ENCODE results near the gene GNE. TPM values are rescaled to one million over a fixed set of nuclear protein-coding genes. Genes with fewer than 3 reads are reported as not detected.

The GNE gene
- total and polyA plus RNA-seq, 11 donors: 3.7 to 22.0 (median 11.8) TPM

DNA sequence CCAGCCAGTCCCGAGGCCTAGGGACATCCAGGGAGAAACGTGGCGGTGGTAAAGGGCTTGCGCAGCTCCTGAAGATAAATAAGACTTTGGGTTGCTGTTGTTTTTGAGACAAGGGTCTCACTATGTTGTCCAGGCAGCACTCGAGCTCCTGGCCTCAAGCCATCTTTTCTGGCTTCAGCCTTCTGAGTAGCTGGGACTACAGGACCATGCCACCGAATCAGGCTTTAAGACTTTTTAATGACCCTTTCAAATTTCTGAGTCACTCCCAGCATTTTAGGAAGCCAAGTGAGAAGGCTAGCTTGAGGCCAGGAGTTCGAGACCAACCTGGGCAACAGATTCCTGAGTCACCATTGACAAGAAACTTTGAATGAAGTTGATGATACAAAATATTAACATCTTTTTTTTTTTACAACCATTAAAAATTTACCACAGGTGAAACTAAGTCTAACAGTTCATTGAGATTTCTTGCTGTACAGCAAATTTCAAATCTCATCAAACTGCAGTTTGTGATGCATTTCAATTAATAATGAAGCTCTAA lies 817 bp upstream of the GNE start:
- H3K27ac ChIP-seq: peak overlapping the region; percentile 93 to 100 (median 98)
- WGBS, 4 donors: 50 to 55% (median 51%) methylated on average over 7 of the region's 7 CpGs
- H3K4me1 ChIP-seq: peaks cover 0 to 21% (median 8%) of the 10 kb centered on the region in 12 donors
- no peaks in the 10 kb centered on the region for H3K9me3 ChIP-seq
- peak in 1 of 5 donors; percentile 21 for DNase-seq
- intact Hi-C loops (cut with DNase I): loop anchor here in 8 of 10 donors (1.0 to 10.0 kb wide), 8 partner anchors 42 to 228 kb away; partner anchors contain the start of gene CLTA (in 2 of the 8)
- peak overlapping the region; percentile 75 to 99 (median 83) for H3K4me3 ChIP-seq
- no peak for TF ChIP-seq POLR2A (IDR thresholded peaks at IDR 0.05)
- TF ChIP-seq, protein P1, sequence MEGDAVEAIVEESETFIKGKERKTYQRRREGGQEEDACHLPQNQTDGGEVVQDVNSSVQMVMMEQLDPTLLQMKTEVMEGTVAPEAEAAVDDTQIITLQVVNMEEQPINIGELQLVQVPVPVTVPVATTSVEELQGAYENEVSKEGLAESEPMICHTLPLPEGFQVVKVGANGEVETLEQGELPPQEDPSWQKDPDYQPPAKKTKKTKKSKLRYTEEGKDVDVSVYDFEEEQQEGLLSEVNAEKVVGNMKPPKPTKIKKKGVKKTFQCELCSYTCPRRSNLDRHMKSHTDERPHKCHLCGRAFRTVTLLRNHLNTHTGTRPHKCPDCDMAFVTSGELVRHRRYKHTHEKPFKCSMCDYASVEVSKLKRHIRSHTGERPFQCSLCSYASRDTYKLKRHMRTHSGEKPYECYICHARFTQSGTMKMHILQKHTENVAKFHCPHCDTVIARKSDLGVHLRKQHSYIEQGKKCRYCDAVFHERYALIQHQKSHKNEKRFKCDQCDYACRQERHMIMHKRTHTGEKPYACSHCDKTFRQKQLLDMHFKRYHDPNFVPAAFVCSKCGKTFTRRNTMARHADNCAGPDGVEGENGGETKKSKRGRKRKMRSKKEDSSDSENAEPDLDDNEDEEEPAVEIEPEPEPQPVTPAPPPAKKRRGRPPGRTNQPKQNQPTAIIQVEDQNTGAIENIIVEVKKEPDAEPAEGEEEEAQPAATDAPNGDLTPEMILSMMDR (IDR thresholded peaks at IDR 0.05): no peak
- no peaks in the 10 kb centered on the region for H3K27me3 ChIP-seq
- peak in 1 of 4 donors; percentile 1 for ATAC-seq
- H3K36me3 ChIP-seq: peaks cover 0 to 4% (median 0%) of the 10 kb centered on the region in 9 donors

DNA sequence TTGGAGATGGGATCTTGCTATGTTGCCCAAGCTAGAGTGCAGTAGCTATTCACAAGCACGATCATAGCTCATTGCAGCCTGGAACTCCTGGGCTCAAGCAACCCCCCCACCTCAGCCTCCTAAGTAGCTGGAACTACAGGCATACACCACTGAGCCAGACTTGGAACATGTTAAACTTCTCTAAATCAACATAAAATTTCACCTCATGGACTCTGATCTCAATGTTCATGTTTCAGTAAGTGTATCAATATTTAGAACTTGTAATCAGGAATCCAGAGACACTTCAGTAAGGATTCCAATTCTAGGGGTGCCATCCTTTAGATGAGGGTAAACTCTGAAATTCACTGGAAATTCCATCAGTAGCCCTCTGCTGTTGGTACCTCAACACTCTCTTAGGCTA lies 6.8 kb downstream of the GNE start:
- intact Hi-C loops (cut with DNase I): loop anchor here in 2 of 10 donors (5.0 to 10.0 kb wide), 3 partner anchors 47 to 76 kb away; no protein-coding TSS in a partner anchor
- ATAC-seq (no peak), DNase-seq (no peak)
- Histone ChIP-seq H3K9me3 (no peaks in the 10 kb centered on the region), H3K27ac (no peak overlapping the region), H3K4me1 (peaks cover 0 to 22% (median 3%) of the 10 kb centered on the region in 12 donors), H3K36me3 (peaks cover 0 to 28% (median 11%) of the 10 kb centered on the region in 9 donors), H3K4me3 (no peak overlapping the region), H3K27me3 (no peaks in the 10 kb centered on the region)
- 62 to 97% (median 96%) methylated on average over 1 of the region's 1 CpG for WGBS, 4 donors
- TF ChIP-seq, protein P1 (IDR thresholded peaks at IDR 0.05): no peak
- no peak for TF ChIP-seq POLR2A (IDR thresholded peaks at IDR 0.05)

DNA sequence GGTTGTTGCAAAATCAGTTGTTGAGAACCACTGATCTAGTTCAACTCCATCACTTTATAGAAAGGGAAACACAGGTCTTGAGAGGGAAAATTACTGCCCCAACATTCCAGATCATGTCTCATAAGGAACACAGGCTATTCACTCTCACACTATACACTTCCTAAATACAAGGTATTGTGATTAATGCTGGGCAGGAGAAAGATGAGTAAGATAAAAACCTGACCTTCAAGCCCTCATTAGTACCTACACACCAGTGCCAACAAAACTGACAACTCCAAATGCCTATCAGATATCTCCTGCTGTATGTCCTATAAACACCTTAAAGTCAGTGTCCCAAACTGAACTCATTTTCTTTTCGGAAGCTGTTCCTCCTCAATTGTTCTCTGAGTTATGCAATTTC lies 8.2 kb downstream of the GNE start:
- no peak overlapping the region for H3K4me3 ChIP-seq
- no peaks in the 10 kb centered on the region for H3K9me3 ChIP-seq
- peaks cover 0 to 41% (median 25%) of the 10 kb centered on the region in 9 donors for H3K36me3 ChIP-seq
- DNase-seq: no peak
- H3K4me1 ChIP-seq: peaks cover 0 to 22% (median 3%) of the 10 kb centered on the region in 12 donors
- intact Hi-C loops (cut with DNase I): loop anchor here in 2 of 10 donors (5.0 to 10.0 kb wide), 3 partner anchors 45 to 77 kb away; no protein-coding TSS in a partner anchor
- TF ChIP-seq, protein P1 (IDR thresholded peaks at IDR 0.05): no peak
- no peak for TF ChIP-seq POLR2A (IDR thresholded peaks at IDR 0.05)
- H3K27me3 ChIP-seq: no peaks in the 10 kb centered on the region
- no peak overlapping the region for H3K27ac ChIP-seq
- no peak for ATAC-seq
- WGBS, 4 donors: 75 to 84% (median 79%) methylated on average over 1 of the region's 1 CpG

DNA sequence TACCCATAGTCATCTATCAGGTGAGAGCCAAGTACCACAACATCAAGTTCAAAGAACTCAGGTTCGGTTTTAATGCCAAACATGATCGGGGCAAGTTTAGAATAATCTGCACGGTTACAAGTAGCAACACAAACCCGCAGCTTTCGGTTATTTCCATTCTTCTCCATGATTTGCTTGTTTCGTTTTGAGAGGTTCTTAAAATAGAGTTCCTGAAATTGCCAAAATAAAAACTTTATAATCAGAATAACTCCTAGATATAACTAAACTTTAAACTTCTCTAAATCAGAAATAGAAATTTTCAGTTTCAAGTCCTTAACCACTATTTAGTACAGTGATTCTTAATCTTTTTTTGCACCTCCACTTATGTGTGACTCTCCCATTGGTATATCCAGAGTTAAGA lies 9.1 kb downstream of the GNE start:
- H3K4me1 ChIP-seq: peaks cover 0 to 22% (median 3%) of the 10 kb centered on the region in 12 donors
- TF ChIP-seq POLR2A (IDR thresholded peaks at IDR 0.05): no peak
- TF ChIP-seq, protein P1 (IDR thresholded peaks at IDR 0.05): no peak
- peaks cover 0 to 50% (median 33%) of the 10 kb centered on the region in 9 donors for H3K36me3 ChIP-seq
- ATAC-seq (no peak), DNase-seq (no peak)
- H3K9me3 ChIP-seq: no peaks in the 10 kb centered on the region
- 85 to 89% (median 87%) methylated on average over 6 of the region's 6 CpGs for whole genome bisulfite sequencing, 4 donors
- no peaks in the 10 kb centered on the region for H3K27me3 ChIP-seq
- H3K4me3 ChIP-seq: no peak overlapping the region
- intact Hi-C loops (cut with DNase I): loop anchor here in 3 of 10 donors (2.0 to 5.0 kb wide), 2 partner anchors 78 to 80 kb away; no protein-coding TSS in a partner anchor
- no peak overlapping the region for H3K27ac ChIP-seq
